Measurements from ENCODE around the gene INAFM2.

The INAFM2 gene

GRCh38 chr15:40285554-40286011, 37.9 kb upstream of the INAFM2 start:
- Histone ChIP-seq H3K4me1 (ENCODE audit: control insufficient read depth in 1 of 2, insufficient read depth in 1 of 2, low read depth in 1 of 2, low read length in 1 of 2) (peaks cover 17 to 32% of the 10 kb centered on the region in 2 experiments), H3K27ac (peak overlapping the region; percentile 59), H3K36me3 (peaks cover 58% of the 10 kb centered on the region), H3K4me3 (ENCODE audit: low read depth in 1 of 2, low read length in 1 of 2) (no peak overlapping the region), H3K9me3 (no peaks in the 10 kb centered on the region), H3K27me3 (peaks cover 29% of the 10 kb centered on the region)
- TF ChIP-seq, protein P1, sequence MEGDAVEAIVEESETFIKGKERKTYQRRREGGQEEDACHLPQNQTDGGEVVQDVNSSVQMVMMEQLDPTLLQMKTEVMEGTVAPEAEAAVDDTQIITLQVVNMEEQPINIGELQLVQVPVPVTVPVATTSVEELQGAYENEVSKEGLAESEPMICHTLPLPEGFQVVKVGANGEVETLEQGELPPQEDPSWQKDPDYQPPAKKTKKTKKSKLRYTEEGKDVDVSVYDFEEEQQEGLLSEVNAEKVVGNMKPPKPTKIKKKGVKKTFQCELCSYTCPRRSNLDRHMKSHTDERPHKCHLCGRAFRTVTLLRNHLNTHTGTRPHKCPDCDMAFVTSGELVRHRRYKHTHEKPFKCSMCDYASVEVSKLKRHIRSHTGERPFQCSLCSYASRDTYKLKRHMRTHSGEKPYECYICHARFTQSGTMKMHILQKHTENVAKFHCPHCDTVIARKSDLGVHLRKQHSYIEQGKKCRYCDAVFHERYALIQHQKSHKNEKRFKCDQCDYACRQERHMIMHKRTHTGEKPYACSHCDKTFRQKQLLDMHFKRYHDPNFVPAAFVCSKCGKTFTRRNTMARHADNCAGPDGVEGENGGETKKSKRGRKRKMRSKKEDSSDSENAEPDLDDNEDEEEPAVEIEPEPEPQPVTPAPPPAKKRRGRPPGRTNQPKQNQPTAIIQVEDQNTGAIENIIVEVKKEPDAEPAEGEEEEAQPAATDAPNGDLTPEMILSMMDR (IDR thresholded peaks at IDR 0.05) = no peak

DNA sequence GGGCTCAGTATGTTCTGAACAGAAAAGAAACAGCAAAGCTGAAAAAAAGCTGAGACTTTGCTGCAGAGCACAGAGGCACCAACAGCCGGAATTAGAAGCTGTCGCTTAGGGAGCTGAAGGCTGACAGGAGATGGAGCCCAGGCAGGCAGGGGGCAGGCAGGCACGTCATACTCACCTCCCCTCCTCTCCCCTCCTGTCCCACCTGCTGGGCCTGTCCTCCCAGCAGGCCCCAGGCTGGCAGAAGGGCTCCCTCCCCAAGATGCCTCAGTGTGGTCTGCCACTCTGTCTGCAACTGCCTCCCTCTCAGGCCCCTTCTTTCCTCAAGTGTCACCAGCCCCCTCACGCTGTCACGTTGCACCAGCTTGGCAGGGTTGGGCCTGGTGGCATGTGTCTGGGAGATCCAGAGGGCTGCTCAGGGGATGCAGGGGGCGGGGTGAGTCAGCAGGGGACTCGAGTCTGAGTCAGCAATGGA, 37.4 kb upstream of the INAFM2 start:
- Histone ChIP-seq H3K27me3 (peaks cover 24% of the 10 kb centered on the region), H3K4me3 (ENCODE audit: low read depth in 1 of 2, low read length in 1 of 2) (no peak overlapping the region), H3K9me3 (no peaks in the 10 kb centered on the region), H3K27ac (peak overlapping the region; percentile 59), H3K4me1 (ENCODE audit: control insufficient read depth in 1 of 2, insufficient read depth in 1 of 2, low read depth in 1 of 2, low read length in 1 of 2) (peaks cover 16 to 32% of the 10 kb centered on the region in 2 experiments), H3K36me3 (peaks cover 64% of the 10 kb centered on the region)
- TF ChIP-seq, protein P1 (IDR thresholded peaks at IDR 0.05) = no peak

GRCh38 chr15:40286794-40287193, 36.7 kb upstream of the INAFM2 start:
- peaks cover 71% of the 10 kb centered on the region for H3K36me3 ChIP-seq
- peaks cover 17% of the 10 kb centered on the region for H3K27me3 ChIP-seq
- H3K9me3 ChIP-seq = no peaks in the 10 kb centered on the region
- H3K4me1 ChIP-seq (ENCODE audit: control insufficient read depth in 1 of 2, insufficient read depth in 1 of 2, low read depth in 1 of 2, low read length in 1 of 2) = peaks cover 9 to 28% of the 10 kb centered on the region in 2 experiments
- TF ChIP-seq, protein P1 (IDR thresholded peaks at IDR 0.05) = no peak
- peak overlapping the region; percentile 8 for H3K27ac ChIP-seq
- no peak overlapping the region for H3K4me3 ChIP-seq (ENCODE audit: low read depth in 1 of 2, low read length in 1 of 2)

GRCh38 chr15:40287505-40287904, 36.0 kb upstream of the INAFM2 start:
- Histone ChIP-seq H3K27ac (no peak overlapping the region), H3K4me1 (ENCODE audit: control insufficient read depth in 1 of 2, insufficient read depth in 1 of 2, low read depth in 1 of 2, low read length in 1 of 2) (peaks cover 9 to 21% of the 10 kb centered on the region in 2 experiments), H3K9me3 (no peaks in the 10 kb centered on the region), H3K27me3 (peaks cover 17% of the 10 kb centered on the region), H3K36me3 (peaks cover 78% of the 10 kb centered on the region), H3K4me3 (ENCODE audit: low read depth in 1 of 2, low read length in 1 of 2) (no peak overlapping the region)
- TF ChIP-seq, protein P1 (IDR thresholded peaks at IDR 0.05) = no peak

DNA sequence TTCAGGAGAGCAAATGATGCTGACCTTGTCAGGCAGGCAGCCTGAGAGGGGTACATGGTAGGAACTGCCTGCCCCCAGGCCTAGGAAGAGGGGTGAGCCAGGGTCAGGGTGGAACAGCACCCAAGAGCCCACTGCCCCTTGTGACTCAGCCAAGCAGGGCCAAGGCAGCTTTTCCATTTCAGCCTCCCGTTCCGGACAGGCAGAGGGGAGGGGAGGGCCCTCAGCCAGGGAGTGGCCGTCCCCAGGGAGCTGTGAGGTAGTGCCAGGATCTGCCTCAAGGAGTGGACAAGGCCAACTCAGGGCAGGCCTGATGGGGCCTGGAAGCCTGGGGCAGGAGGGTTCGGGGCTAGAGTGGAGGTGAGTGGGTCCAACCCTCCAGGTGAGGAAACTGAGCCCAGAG, 35.5 kb upstream of the INAFM2 start:
- no peak overlapping the region for H3K4me3 ChIP-seq (ENCODE audit: low read depth in 1 of 2, low read length in 1 of 2)
- peaks cover 7 to 16% of the 10 kb centered on the region in 2 experiments for H3K4me1 ChIP-seq (ENCODE audit: control insufficient read depth in 1 of 2, insufficient read depth in 1 of 2, low read depth in 1 of 2, low read length in 1 of 2)
- no peaks in the 10 kb centered on the region for H3K9me3 ChIP-seq
- peaks cover 12% of the 10 kb centered on the region for H3K27me3 ChIP-seq
- TF ChIP-seq, protein P1 (IDR thresholded peaks at IDR 0.05) = no peak
- H3K36me3 ChIP-seq = peaks cover 82% of the 10 kb centered on the region
- H3K27ac ChIP-seq = no peak overlapping the region

Measured in neutrophil (primary cell).